ENCODE data around the gene JUN.
"Not testable (repeated sequence)": the region's sequence is repeated elsewhere in the genome, so short reads cannot be mapped to it uniquely, and the experiment has no call there.

The JUN gene

DNA sequence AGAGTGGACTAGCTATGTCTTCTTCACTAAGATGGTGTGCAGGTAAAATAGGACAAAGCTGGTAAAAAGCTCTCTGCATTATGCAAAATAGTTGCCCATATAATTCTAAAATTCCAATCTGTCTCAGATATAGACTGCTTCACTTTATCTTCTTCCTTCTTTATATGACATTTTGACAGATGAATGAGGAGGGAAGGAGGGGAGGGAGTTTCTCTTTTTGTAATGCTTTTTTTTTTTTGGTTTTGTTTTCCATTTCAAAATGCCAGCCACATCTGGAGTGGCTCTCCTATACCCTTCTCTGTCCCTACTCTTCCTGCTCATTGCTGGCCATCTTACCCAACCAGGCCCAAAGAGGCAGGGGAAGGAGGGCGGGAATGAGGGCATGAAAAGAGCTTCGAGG, 24.2 kb upstream of the JUN start:
- DNase-seq (ENCODE audit: low read depth in 2 of 2): no peak

DNA sequence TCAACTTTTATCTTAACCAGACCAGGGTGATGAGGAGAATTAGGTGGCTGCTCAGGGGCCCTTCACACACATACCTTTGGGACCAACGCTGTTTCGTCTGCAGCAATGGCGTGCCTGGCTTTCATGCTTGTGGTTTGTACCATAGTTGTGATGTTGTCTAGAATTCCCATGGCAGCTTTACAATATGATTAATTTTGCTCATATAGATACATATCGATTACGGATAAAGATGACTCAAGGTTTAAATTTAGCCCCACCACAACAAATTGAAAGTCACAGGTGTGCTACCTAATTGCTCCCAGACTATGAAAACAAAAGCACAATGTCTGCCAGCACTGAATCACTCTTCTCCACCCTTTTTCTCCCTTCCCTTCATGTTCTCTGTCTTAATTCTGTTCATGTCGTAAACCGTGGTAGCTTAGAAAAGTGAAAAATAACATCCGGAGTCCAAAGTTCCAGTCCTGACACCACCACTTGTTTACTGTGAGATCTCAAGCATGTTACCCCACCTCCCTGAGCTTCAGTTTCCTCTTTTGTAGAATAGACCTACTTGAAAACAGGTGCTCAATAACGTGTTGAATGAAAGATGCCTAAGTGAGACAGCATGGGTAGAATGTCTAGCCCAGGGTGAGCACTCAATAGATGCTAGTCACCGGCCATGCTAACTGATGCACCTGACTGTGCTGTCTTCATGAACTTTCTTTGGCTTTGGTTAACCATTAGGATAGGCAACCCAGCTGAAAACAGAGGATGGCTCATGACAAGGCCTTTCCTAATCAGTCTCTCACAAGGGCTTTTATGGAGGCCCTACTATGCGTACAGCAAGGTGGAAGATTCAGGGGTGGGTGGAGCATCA, 22.1 kb upstream of the JUN start:
- no peak for DNase-seq (ENCODE audit: low read depth in 2 of 2)

DNA sequence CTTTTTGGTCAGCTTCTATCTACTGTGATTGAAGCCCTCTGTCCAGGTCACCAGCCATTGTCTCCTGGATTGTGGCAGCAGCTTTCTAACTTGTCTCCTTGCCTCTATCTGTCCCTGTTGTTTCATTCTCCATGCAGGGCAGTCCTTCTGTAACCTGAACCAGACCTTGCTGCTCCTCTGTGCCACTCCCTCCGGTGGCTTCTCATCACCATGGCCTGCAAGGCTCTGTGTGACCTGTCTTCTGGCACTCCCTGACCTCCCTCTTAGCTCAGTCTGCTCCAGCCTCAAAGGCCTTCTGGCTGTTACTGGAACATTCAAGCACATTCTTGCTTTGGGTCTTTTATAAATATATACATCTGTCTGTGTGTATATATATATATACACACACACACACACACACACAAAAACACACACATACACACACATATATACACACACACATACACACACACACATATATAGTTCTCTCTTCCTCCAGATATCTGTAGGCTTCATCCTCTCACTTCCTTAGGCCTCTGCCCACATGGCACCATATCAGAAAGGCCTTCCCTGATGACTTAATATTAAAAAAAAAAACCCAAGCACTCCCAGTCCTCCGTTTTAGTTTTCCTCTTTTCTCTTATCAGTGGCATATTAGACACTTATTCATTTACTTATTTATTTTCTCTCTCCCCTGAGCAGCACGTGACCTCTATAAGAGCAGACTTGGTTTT, 21.2 kb upstream of the JUN start:
- no peak for DNase-seq (ENCODE audit: low read depth in 2 of 2)

DNA sequence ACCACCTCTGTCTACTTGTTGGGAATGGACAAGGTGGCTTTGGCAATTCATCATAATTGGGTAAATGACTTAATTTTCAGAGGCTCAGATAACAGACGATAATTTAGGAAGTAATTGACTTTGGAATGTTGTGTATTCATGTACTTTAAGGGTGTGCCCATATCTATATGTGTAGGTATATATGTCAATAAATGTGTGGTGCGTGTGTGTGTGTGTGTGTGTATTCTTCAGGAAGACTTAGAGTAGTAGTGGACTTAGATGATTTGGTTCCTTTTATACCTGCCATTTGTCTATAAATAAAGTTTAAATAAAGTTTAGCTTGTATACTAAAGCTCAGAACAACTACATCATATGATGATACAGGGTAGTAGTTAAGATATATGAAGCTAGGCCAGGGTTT, 20.0 kb upstream of the JUN start:
- no peak for DNase-seq (ENCODE audit: low read depth in 2 of 2)

DNA sequence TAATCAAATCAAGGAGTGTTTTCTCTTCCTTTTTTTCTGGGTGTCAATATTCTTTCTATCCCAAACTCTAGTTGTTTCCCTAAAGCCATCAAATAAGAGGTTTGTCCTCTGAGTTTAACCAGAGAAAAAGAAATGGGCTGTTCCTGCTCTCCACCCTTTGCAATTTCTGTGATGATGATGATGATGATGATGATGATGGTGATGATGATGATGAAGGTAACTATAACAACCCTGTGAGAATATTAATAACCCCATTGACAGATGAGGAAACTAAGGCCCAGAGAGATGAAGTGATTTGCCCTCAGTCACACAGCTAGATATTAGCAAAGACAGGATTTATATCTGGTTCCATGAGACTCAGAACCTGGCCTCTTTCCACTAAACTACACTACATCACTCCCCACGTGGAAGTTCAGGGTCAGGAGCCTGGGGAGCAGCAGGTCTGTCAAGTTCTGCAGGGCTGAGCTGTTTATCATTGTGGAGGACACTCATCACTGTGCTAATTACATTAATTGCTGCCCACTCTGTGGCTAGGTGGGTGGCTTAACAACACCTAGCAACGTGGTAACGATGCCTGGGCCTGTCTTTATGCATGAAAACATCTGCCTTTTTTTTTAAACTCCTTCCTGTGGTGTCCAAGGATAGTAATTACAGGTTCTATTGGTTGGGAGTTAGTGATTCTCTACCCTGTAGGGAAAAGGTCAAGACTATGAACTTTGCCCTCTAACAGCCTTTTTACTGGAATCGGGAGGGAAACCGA, 19.0 kb upstream of the JUN start:
- DNase-seq (ENCODE audit: low read depth in 2 of 2): no peak

DNA sequence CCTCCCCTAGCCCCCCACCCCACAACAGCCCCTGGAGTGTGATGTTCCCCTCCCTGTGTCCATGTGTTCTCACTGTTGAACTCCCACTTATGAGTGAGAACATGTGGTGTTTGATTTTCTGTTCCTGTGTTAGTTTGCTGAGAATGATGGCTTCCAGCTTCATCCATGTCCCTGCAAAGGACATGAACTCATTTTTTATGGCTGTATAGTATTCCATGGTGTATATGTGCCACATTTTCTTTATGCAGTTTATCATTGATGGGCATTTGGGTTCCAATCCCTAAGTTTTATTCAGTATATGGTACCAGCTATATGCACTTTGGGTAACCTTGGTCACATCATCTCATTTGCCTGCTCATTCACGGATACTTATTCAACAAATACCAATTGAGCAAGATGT, 17.4 kb upstream of the JUN start:
- DNase-seq (ENCODE audit: low read depth in 2 of 2): not testable (repeated sequence)

DNA sequence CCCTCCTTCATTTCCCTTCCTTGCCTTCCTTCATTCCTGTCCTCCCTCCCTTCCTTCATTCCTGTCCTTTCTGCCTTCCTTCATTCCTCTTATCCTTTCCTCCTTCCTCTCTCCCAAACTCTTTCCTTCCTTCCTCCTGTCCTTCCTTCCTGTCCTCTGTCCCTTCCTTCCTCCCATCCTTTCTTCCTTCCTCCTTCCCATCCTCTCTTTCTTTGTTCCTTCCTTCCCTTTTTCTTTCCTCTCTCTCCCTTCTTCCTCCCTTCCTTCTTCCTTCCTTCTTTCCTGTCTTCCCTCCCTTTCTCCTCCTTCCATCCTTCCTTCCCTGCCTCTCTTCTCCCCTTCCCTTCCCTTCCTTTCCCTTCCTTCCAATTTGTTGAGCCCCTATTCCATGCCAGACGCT, 15.8 kb upstream of the JUN start:
- DNase-seq (ENCODE audit: low read depth in 2 of 2): no peak

DNA sequence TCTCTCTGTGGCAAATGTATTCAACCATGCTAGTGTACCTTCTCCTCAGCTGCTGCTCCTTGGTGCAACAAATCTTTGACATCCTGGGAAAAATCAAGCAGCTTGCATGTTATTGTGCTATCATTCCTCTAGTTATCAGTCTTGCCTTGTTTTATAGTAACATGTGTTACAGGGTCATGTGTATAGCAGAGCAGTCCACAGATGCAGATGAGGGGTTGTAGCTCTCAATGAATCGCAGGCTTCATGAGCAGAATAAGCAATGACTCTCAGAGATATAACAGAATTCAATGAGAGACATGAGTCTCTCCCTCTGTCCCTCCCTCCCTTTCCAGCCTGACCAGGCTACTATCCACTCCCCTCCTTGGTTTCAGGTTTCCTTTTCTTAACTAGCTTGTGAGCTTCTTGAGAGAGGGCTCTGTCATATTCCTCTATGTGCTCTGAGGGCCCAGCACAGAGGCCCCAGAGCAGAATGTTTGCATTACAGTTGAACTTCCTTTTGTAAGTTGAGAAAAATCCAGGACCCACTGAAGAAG, 15.1 kb upstream of the JUN start:
- DNase-seq (ENCODE audit: low read depth in 2 of 2): no peak

DNA sequence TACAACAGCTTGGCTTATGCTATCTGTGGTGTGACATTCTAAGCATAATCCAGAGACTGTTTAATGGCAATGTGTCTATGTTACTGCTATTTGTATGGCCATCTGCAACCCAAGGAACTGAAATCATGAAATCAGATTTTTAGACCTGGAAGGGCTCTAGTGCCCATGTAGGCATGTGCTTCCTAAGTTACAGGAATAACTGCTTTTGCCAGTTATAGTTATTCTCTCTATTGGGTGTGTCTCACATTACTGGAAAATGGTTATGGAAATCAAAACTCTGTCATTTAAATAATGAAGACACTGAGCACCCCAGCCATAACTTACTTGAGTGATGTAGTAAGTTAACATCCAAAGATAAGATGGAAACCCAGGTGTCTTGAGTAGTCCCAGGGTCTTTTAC, 12.6 kb upstream of the JUN start:
- DNase-seq (ENCODE audit: low read depth in 2 of 2): no peak

DNA sequence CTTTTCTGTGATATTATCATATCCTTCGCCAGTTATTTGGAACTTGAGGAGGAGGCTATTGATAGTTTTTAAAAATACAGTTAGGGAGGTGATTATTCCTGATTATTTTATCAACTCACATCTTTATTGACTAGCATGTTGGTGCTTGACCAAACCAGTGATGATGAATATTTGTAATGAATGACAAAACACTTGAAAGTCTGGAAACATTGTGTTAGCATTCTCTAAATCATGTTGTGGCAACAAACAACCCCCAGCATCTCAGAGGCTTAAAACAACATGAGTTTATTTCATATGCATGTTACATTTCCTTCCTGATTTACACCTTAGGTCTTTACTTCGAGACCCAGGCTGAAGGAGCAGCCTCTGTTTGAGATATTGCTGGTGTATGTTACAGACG, 10.7 kb upstream of the JUN start:
- DNase-seq (ENCODE audit: low read depth in 2 of 2): no peak

DNA sequence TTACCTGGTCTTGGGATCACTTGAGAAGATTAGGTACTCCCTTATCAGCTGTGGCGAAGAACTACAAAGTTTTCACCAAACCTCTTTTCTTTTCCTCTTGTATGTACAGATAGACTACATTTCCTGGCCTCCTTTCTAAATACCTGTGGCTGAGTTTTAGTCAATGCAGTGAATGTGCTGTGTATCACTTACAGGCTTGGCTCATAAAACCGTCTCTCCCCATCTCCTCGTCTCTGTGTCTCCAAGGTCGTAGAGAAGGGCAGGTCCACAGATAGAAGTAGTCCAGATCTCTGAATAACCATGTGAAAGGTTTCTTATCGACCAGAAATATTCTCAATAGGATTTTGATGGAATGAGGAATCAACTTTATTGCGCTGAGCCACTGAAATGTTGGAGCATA, 9.0 kb upstream of the JUN start:
- DNase-seq (ENCODE audit: low read depth in 2 of 2): no peak

DNA sequence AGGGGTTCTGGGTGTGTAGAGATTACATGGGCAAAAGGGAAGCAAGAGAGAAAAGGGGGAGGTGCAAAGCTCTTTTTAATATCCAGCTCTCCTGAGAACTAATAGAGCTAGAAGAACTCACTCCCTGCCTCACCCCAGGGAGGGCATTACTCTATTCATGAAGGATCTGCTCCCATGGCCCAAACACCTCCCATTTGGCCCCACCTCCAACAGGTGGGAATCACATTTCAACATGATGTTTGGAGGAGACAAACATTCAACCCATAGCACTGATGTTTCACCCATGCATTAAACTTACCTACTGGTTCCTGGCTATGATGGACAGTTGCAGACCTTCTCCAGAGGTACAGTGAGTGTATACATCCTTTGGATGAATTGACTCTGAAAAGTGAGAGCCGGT, 7.3 kb upstream of the JUN start:
- no peak for DNase-seq (ENCODE audit: low read depth in 2 of 2)

DNA sequence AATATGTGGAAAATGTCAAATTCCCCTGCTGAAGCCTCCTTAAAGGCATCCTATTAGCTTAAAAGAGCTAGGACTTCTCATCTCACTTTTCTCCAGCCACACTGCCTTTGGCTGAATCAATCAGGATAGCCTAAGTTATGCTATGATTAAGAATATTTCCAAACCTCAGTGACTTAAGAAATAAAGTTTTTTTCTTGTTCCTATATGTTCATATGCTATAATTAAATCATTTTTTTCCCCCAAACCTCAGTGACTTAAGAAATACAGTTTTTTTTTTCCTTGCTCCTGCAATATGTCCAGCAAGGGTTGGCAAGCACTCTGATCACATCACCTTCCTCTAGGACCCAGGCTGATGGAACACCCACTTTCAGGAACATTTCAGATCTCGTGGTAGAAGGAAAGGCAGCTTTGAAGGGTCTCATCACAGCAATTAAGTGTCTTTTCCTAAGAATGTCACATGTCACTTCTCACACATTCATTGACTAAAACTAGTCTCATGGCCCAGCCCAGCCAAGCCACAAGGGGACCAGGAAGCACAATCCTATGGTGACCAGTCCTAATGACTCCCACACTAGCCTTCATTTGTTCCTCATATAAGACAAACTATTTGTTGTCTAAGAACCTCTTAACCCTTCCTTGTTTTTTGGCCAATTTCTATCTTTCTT, 6.3 kb upstream of the JUN start:
- no peak for DNase-seq (ENCODE audit: low read depth in 2 of 2)

DNA sequence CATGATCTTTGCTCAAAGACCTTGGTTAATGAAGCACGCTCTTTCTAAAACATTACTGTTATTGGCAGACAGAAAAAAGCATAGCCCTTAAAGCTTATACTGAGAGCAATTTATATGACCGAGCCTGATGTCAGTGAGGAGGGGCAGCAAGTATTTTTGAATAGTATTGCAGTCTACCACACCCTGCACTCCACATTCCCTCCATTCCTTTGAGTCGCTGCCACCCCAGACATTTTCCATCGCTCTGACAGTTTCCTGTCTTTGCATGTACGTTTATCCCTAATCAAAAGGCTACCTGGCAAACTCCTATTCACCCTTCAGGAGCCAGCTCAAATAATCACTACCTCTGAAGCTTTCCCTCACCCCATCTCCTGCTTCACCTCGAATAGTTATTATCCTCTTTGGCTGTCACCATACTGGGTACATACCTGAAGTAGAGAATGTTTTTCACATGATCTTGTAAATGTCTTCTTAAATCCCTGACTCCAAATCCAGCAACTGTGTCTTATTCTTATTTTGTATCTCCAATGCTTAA, 5.5 kb upstream of the JUN start:
- DNase-seq (ENCODE audit: low read depth in 2 of 2): no peak

DNA sequence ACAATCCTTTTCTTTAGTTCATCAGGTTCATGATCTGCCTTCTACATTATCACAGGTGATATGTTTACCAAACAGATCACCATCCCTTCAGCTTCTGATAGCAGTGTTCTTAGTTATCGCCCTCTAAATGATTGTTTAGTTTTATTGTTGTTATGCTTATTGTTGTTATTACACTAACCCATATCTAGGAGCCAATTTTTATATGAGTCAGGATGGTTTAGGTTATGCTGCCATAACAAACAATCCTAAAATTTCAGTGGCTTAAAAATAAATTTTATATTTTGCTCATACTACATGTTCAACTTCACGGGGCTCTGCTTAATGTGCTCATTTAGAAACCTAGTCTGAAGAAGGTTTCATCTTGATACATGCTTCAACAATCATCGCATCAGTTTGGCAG, 4.4 kb upstream of the JUN start:
- no peak for DNase-seq (ENCODE audit: low read depth in 2 of 2)

DNA sequence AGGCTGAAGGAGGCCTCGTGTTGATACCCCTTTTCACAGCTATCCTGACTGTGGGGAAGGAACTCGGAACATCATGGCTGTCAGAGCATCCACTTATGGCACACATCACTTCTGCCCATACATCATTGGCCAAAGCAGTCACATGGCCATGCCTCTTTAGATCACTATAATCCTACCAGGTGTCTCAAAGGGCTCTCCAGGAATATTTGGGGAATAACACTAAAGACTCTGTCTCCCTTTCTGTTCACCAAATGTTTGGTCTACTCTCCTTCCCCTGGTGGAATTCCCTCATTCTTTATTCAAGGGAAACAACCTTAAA, 3.0 kb upstream of the JUN start:
- DNase-seq (ENCODE audit: low read depth in 2 of 2): no peak

DNA sequence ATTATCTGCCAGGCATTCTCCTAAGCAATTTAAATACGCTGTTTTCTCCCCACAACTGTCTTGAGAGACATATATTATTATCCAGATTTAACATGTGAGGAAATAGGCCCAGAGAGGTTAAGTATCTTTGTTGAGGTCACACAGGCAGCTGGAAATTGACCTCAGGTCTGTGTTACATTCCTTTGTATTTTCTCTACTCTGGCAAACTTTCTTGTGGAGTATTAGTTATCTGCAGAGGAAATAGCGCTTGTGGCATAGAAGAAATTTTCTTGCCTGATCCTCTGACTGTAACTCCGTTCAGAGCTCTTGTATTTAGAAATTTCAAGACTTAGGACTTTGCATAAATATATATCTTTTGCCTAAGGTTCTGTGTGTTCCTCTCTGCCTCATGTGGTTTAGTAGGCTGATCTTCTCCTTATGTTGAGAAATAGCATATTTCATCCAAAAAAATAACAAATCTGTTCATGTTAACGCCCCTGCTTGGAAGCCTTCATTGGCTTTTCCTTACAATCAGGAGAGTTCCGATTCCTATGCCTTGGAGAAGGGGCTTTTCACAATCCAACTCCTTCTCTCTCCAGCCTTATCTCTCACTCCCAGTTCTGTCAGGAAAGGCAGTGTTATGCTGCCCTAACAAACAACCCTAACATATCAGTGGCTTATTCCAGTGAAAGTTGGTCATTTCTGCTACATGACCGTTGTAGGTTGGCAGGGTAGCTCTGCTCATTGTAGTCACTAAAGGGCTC, 2.5 kb upstream of the JUN start:
- DNase-seq (ENCODE audit: low read depth in 2 of 2): no peak

DNA sequence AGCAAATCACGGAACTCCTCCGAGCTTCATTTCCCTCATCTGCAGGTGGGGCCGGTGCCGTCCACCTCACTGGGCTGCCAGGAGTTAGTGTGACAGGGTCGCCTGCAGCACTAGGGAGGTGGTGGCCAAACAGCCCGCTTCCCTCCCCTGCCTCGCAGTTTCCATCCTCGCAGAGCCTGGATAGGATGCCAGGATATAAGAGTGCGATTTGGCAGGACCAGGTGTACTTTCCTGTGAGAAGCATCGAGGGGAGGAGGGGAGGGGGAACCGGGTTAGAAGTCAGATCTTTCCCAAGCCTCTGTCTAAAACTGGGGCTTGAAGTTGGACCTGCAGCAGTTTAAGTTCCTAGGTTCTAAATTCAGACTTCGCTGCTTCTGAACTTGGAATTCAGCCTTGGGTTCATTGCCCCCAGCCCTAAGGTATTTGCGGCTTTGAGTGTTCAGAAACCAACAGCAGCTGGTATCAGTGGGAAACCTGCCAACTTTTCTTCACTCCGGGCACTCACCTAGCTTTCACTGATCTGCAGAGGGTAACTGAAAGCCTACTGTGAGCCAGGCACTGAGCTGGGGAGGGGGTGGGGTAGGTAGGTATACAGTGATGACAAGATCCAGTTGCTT, 1.7 kb upstream of the JUN start:
- peak in 1 of 2 donors; percentile 18 for DNase-seq (ENCODE audit: low read depth in 2 of 2)

DNA sequence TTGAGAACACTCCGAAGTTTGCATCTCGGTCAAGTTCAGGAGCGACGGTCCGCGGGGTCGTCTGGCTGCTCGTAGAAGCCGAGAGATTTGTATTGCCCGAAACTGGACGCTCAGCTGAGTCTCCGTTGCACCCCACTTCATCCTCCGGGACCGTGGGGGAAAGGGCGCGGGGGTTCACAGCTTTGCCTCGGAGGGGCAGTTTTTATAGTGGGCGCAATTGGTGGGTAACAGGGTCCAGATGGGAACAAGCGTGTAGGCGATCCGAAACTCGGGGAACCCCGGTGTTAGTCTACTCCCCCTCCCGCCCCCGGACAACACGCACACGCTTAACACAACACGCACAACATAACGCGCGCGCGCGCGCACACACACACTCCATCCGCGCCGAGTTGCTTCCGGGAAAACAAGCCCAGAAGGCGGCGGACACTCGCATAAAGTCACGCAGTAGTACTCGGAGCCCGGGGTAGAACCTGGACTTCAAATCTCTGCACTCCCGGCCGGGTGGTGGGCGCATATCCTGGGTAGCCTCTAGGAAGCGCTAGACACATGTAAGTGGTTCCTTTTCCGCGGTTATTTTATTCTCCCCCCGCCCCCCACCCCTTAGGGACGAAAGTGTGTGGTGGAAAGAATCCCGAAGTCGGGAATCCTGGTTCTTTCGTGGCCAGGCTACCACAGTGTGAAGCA, 1.1 kb upstream of the JUN start:
- DNase-seq (ENCODE audit: low read depth in 2 of 2): peak; percentile 59 to 75

Measured in stimulated activated CD4-positive, alpha-beta T cell treated with anti-CD3 and anti-CD28 coated beads, Interleukin-1b, Interleukin-23, amount 100 ng/mL, for 4 hours (primary cell).